Peyer's patch (tissue), 4 donors: ENCODE data around the gene PNLIPRP1.

Experiments used
- CTCF ChIP-seq, 6 experiments: fragments of 450-650 bp in 4 of 6; fragments of 200-600 bp in 2 of 6; sonication (generic) in 1 of 6; IDR thresholded peaks; one replicate each; pipeline ENCODE4 v1.5.1; 2017 to 2019; ENCODE audit warnings: antibody characterized with exemption in 6 of 6, mild to moderate bottlenecking in 3 of 6, moderate library complexity in 1 of 6
- POLR2A ChIP-seq, 2 donors: fragments of 450-650 bp; IDR thresholded peaks; one replicate each; pipeline ENCODE4 v1.5.1; 2017; ENCODE audit warnings: antibody characterized with exemption in 2 of 2, mild to moderate bottlenecking in 2 of 2, moderate library complexity in 2 of 2

- TF ChIP-seq CTCF (IDR thresholded peaks at IDR 0.05) (no peak), POLR2A (IDR thresholded peaks at IDR 0.05) (no peak)
Measured at GRCh38 chr10:116545122-116545521, 45.6 kb upstream of the PNLIPRP1 start.
